Measurements from ENCODE around the gene GRK3. TPM values are rescaled to one million over a fixed set of nuclear protein-coding genes. Genes with fewer than 3 reads are reported as not detected.

The GRK3 gene
- total RNA-seq, 2 donors from 2014 or later = 6.2 to 9.1 TPM

GRCh38 chr22:25542720-25543402, 21.6 kb upstream of the GRK3 start:
- no peaks in the 10 kb centered on the region for H3K36me3 ChIP-seq
- DNase-seq (ENCODE audit: low spot score) = no peak
- H3K27me3 ChIP-seq = no peaks in the 10 kb centered on the region
- no peak for TF ChIP-seq CTCF (IDR thresholded peaks at IDR 0.05)
- H3K4me1 ChIP-seq = no peaks in the 10 kb centered on the region
- no peak overlapping the region for H3K4me3 ChIP-seq
- peak overlapping the region; percentile 36 to 74 for H3K27ac ChIP-seq
- no peaks in the 10 kb centered on the region for H3K9me3 ChIP-seq

- Histone ChIP-seq H3K27me3 (no peaks in the 10 kb centered on the region), H3K36me3 (no peaks in the 10 kb centered on the region), H3K27ac (no peak overlapping the region), H3K9me3 (no peaks in the 10 kb centered on the region), H3K4me3 (no peak overlapping the region), H3K4me1 (no peaks in the 10 kb centered on the region)
- TF ChIP-seq CTCF (IDR thresholded peaks at IDR 0.05) = no peak
- no peak for DNase-seq (ENCODE audit: low spot score)
Observed at GRCh38 chr22:25545146-25545545, 19.3 kb upstream of the GRK3 start.

GRCh38 chr22:25545672-25546071, 18.8 kb upstream of the GRK3 start:
- Histone ChIP-seq H3K4me3 (no peak overlapping the region), H3K4me1 (no peaks in the 10 kb centered on the region), H3K36me3 (no peaks in the 10 kb centered on the region), H3K27ac (no peak overlapping the region), H3K9me3 (no peaks in the 10 kb centered on the region), H3K27me3 (no peaks in the 10 kb centered on the region)
- DNase-seq (ENCODE audit: low spot score) = no peak
- TF ChIP-seq CTCF (IDR thresholded peaks at IDR 0.05) = no peak

DNA sequence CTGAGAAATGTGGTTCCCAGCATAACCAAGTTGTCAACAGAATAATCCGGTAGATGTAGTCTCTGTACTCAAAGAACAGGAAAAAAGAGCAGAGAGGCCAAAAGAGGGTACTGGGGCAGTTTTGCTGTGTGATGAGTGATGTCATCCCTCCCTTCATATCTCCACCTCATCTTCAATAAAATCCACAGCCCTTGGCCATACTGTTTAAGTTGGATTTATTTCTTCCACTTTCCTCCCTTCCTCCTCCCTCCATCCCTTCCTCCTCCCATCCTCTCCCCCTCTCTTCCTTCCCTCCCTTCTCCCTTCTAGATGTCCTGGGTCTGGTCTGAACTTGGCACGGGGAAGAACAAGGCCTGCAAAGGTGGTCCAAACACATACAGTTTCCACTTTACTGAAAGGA, 18.2 kb upstream of the GRK3 start:
- H3K27ac ChIP-seq = no peak overlapping the region
- no peak for TF ChIP-seq CTCF (IDR thresholded peaks at IDR 0.05)

GRCh38 chr22:25546751-25547150, 17.7 kb upstream of the GRK3 start:
- Histone ChIP-seq H3K36me3 (no peaks in the 10 kb centered on the region), H3K27ac (no peak overlapping the region), H3K27me3 (no peaks in the 10 kb centered on the region), H3K9me3 (no peaks in the 10 kb centered on the region), H3K4me1 (no peaks in the 10 kb centered on the region), H3K4me3 (no peak overlapping the region)
- no peak for DNase-seq (ENCODE audit: low spot score)
- no peak for TF ChIP-seq CTCF (IDR thresholded peaks at IDR 0.05)

More for the DNA sequence above, 18.2 kb upstream of the GRK3 start:
- no peaks in the 10 kb centered on the region for H3K9me3 ChIP-seq
- H3K27me3 ChIP-seq = no peaks in the 10 kb centered on the region
- no peaks in the 10 kb centered on the region for H3K4me1 ChIP-seq
- no peaks in the 10 kb centered on the region for H3K36me3 ChIP-seq
- H3K4me3 ChIP-seq = no peak overlapping the region
- no peak for DNase-seq (ENCODE audit: low spot score)

Measured in right atrium auricular region (tissue), 2 donors.